Esophagus muscularis mucosa (tissue), 4 donors: ENCODE measurements around the gene XDH.

ENCODE experiments used
- CTCF ChIP-seq, 3 experiments: fragments of 200-600 bp in 2 of 3; fragments of 450-650 bp in 1 of 3; sonication (generic) in 2 of 3; IDR thresholded peaks; one replicate each; pipeline ENCODE4 v1.5.1; 2017 to 2019; ENCODE audit warnings: antibody characterized with exemption in 3 of 3, mild to moderate bottlenecking in 2 of 3, moderate library complexity in 1 of 3
- EP300 ChIP-seq: sonication (generic); formaldehyde crosslinking; IDR thresholded peaks from one replicate; pipeline ENCODE4 v1.6.1; 2017; ENCODE audit warnings: antibody characterized with exemption
- POLR2A ChIP-seq: fragments of 450-650 bp; IDR thresholded peaks from one replicate; pipeline ENCODE4 v1.6.1; 2017; ENCODE audit warnings: antibody characterized with exemption, moderate library complexity, mild to moderate bottlenecking, low read depth
- POLR2AphosphoS5 ChIP-seq, 2 donors: sonication (generic); formaldehyde crosslinking; IDR thresholded peaks; one replicate each; pipeline ENCODE4 v1.6.1; 2017; ENCODE audit warnings: antibody characterized with exemption in 2 of 2

- no peak for TF ChIP-seq CTCF (IDR thresholded peaks at IDR 0.05)
- TF ChIP-seq POLR2A: no peak
- TF ChIP-seq POLR2AphosphoS5 (IDR thresholded peaks at IDR 0.05): no peak
- TF ChIP-seq EP300: no peak
These were observed 19.0 kb upstream of the XDH start for GRCh38 chr2:31433541-31433940.
